ENCODE measurements around the gene HMCN2. TPM values are rescaled to one million over a fixed set of nuclear protein-coding genes. Genes with fewer than 3 reads are reported as not detected.

The HMCN2 gene
- total and polyA plus RNA-seq, 2 donors (not counting 3 experiments of a cell fraction or from before 2014, with no cell fraction given), result 0.04 to 0.24 TPM

DNA sequence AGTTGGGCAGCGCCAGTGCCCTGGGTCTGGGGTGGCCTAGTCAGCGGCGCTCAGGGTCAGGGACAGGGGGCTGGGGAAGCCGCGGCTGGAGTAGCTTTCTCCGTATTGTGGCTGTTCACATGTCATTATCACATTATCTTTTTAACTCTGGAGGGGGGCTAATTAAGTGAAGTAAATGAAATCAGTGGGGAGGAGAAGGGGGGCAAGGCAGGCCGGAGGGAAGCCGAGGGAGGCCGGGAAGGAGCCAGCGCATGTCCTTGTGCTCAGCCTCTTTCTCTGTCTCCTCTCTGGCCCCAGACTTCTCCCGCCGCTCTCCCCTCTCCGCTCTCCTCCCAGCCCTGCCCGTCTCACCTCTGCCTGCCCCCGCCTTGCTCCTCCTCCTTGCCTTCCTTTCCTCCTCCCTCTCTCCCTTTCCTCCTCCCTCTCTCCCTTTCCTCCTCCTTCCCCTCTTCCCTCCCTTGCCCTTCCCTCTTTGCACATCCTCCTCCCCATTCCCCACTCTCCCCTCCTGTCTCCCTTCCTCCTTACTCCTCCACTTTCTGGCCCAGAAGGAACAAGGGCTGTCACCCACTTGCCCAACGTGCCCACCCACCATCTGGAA, 217.9 kb downstream of the HMCN2 start:
- Histone ChIP-seq H3K9ac (replicated peaks; ENCODE audit: extremely low read depth, insufficient read depth, low read length) (no peak overlapping the region), H3K9me3 (replicated peaks; ENCODE audit: control insufficient read depth, insufficient read depth, low read length) (no peaks in the 10 kb centered on the region), H3K9me1 (replicated peaks; ENCODE audit: control insufficient read depth, extremely low read depth, insufficient read depth, low read length) (no peaks in the 10 kb centered on the region), H3K4me1 (ENCODE audit: control insufficient read depth, extremely low read depth, insufficient read depth, low read length) (no peaks in the 10 kb centered on the region), H3K4me3 (replicated peaks in 1 of 3; ENCODE audit: insufficient read depth in 1 of 3, low read depth in 1 of 3, low read length in 3 of 3) (no peak overlapping the region), H3K4me2 (ENCODE audit: insufficient read depth, low read length) (no peak overlapping the region), H3K27me3 (ENCODE audit: control insufficient read depth in 2 of 2, insufficient read depth in 2 of 2, low read length in 2 of 2) (no peaks in the 10 kb centered on the region), H3K79me2 (ENCODE audit: control insufficient read depth, insufficient read depth, low read length) (no peaks in the 10 kb centered on the region), H4K20me1 (replicated peaks; ENCODE audit: control insufficient read depth, extremely low read depth, insufficient read depth, low read length) (no peaks in the 10 kb centered on the region), H3K27ac (ENCODE audit: insufficient read depth, low read depth, low read length) (no peak overlapping the region), H2AFZ (ENCODE audit: low read depth, low read length) (no peak overlapping the region), H3K36me3 (ENCODE audit: control insufficient read depth in 2 of 2, extremely low read depth in 1 of 2, insufficient read depth in 2 of 2, low read length in 2 of 2) (no peaks in the 10 kb centered on the region)
- dilution Hi-C loops (cut with MboI; ENCODE audit: extremely low pct_ligation_motif_present, low sequenced_read_pairs) (no loop called here), intact Hi-C loops (cut with micrococcal nuclease) (no loop called here)
- no TSS peak for BruUV-seq (replicated peaks)
- no peak for TF ChIP-seq EZH2 (IDR thresholded peaks at IDR 0.05; ENCODE audit: borderline replicate concordance, low read depth, low read length, severe bottlenecking)
- TF ChIP-seq, protein P1, sequence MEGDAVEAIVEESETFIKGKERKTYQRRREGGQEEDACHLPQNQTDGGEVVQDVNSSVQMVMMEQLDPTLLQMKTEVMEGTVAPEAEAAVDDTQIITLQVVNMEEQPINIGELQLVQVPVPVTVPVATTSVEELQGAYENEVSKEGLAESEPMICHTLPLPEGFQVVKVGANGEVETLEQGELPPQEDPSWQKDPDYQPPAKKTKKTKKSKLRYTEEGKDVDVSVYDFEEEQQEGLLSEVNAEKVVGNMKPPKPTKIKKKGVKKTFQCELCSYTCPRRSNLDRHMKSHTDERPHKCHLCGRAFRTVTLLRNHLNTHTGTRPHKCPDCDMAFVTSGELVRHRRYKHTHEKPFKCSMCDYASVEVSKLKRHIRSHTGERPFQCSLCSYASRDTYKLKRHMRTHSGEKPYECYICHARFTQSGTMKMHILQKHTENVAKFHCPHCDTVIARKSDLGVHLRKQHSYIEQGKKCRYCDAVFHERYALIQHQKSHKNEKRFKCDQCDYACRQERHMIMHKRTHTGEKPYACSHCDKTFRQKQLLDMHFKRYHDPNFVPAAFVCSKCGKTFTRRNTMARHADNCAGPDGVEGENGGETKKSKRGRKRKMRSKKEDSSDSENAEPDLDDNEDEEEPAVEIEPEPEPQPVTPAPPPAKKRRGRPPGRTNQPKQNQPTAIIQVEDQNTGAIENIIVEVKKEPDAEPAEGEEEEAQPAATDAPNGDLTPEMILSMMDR (IDR thresholded peaks at IDR 0.05; ENCODE audit: extremely low read depth in 1 of 2, insufficient read depth in 1 of 2, low read depth in 1 of 2, low read length in 2 of 2), result no peak
- no peak for TF ChIP-seq POLR2A (IDR thresholded peaks at IDR 0.05; ENCODE audit: low read depth, low read length)
- no peak for TF ChIP-seq GATA2 (IDR thresholded peaks at IDR 0.05; ENCODE audit: insufficient read depth, insufficient read length, low read depth, low read length)
- no peak for TF ChIP-seq MAX (IDR thresholded peaks at IDR 0.05; ENCODE audit: insufficient read depth, insufficient read length)
- no peak for TF ChIP-seq JUN (IDR thresholded peaks at IDR 0.05; ENCODE audit: borderline replicate concordance, insufficient read depth, insufficient read length, low read depth)
- no peak for TF ChIP-seq POLR2AphosphoS5 (IDR thresholded peaks at IDR 0.05; ENCODE audit: insufficient read depth, low read depth, low read length)
- TF ChIP-seq FOS (IDR thresholded peaks at IDR 0.05; ENCODE audit: borderline replicate concordance, insufficient read depth, low read length), result no peak
- TF ChIP-seq MYC (IDR thresholded peaks at IDR 0.05; ENCODE audit: low read depth, low read length), result no peak
- DNase-seq (ENCODE audit: low read depth, low spot score), result no peak
- FAIRE-seq, result no peak
- CTCF ChIA-PET, result no interaction called here
- POLR2A ChIA-PET, result no interaction called here

Small RNAs within 50 kb of the gene (small RNA-seq; reads per million reads assigned to genes)
- not detected for gene RN7SL665P (ENCODE audit: insufficient read depth, insufficient read length, low read depth, low replicate concordance)

Other genes starting within 250 kb of the HMCN2 start
- gene FNBP1, start 222.6 kb upstream of the HMCN2 start, total RNA-seq, result 36.2 and 43.9 TPM in 2 replicates
- 7.7 and 10.9 TPM in 2 replicates for gene FNBP1, start 222.6 kb upstream of the HMCN2 start, polyA plus RNA-seq
- 38.9 and 41.5 TPM in 2 replicates for gene GPR107, start 211.9 kb upstream of the HMCN2 start, total RNA-seq
- gene GPR107, start 211.9 kb upstream of the HMCN2 start, polyA plus RNA-seq, result 25.9 and 27.2 TPM in 2 replicates
- gene NCS1, start 93.4 kb upstream of the HMCN2 start, total RNA-seq, result 68.3 and 77.4 TPM in 2 replicates
- gene NCS1, start 93.4 kb upstream of the HMCN2 start, polyA plus RNA-seq, result 52.2 and 53.6 TPM in 2 replicates
- 2.0 and 3.6 TPM in 2 replicates for gene ASS1, start 179.2 kb downstream of the HMCN2 start, total RNA-seq
- gene ASS1, start 179.2 kb downstream of the HMCN2 start, polyA plus RNA-seq, result 12.4 and 14.9 TPM in 2 replicates